Fibroblast of lung (primary cell): ENCODE measurements around the gene ZP1. TPM values are rescaled to one million over a fixed set of nuclear protein-coding genes. Genes with fewer than 3 reads are reported as not detected.

ENCODE experiments used
- DNase-seq, 2 donors: peaks; one replicate each; pipeline versions ENCODE4 v3.0.0 to v3.0.0-alpha.2; 2010; ENCODE audit warnings: low read depth in 2 of 2
- H2AFZ ChIP-seq: 2 replicates; pipeline ENCODE4 v1.5.1; 2012; ENCODE audit warnings: low read length, control low read depth, inconsistent platforms
- H3K27ac ChIP-seq: 2 replicates; pipeline ENCODE4 v1.5.1; 2011; ENCODE audit warnings: low read length, control low read depth; ENCODE audit not compliant: insufficient read depth
- H3K27me3 ChIP-seq: 2 replicates; pipeline ENCODE4 v1.5.1; 2011; ENCODE audit warnings: mild to moderate bottlenecking, low read length; ENCODE audit not compliant: control insufficient read depth, insufficient read depth
- H3K36me3 ChIP-seq: 2 replicates; pipeline ENCODE4 v1.5.1; 2011; ENCODE audit warnings: low read length; ENCODE audit not compliant: control insufficient read depth, insufficient read depth
- H3K4me1 ChIP-seq: 2 replicates; pipeline ENCODE4 v1.5.1; 2011; ENCODE audit warnings: low read length; ENCODE audit not compliant: control insufficient read depth, insufficient read depth; ENCODE audit errors: extremely low read depth
- H3K4me2 ChIP-seq: 2 replicates; pipeline ENCODE4 v1.5.1; 2011; ENCODE audit warnings: low read length, control low read depth; ENCODE audit not compliant: insufficient read depth; ENCODE audit errors: extremely low read depth
- H3K4me3 ChIP-seq, 4 experiments: fragments of 200-600 bp in 1 of 4; sonication (generic) in 1 of 4; replicated peaks in 1 of 4; 2 replicates each; pipeline ENCODE4 v1.5.1; 2011 to 2016; ENCODE audit warnings: low read length in 4 of 4, low read depth in 3 of 4, mild to moderate bottlenecking in 3 of 4, control low read depth in 2 of 4, inconsistent platforms in 1 of 4, mixed read lengths in 1 of 4; ENCODE audit not compliant: insufficient read depth in 1 of 4; ENCODE audit errors: control extremely low read depth in 1 of 4
- H3K79me2 ChIP-seq: 2 replicates; pipeline ENCODE4 v1.5.1; 2012; ENCODE audit warnings: mild to moderate bottlenecking, low read length, inconsistent platforms; ENCODE audit not compliant: control insufficient read depth, insufficient read depth
- H3K9ac ChIP-seq: 2 replicates; pipeline ENCODE4 v1.5.1; 2011; ENCODE audit warnings: mild to moderate bottlenecking, low read length, control low read depth; ENCODE audit not compliant: insufficient read depth
- H3K9me3 ChIP-seq: 2 replicates; pipeline ENCODE4 v1.5.1; 2012; ENCODE audit warnings: low read depth, low read length; ENCODE audit not compliant: control insufficient read depth, insufficient read depth
- H4K20me1 ChIP-seq: 2 replicates; pipeline ENCODE4 v1.5.1; 2011; ENCODE audit warnings: low read length; ENCODE audit not compliant: control insufficient read depth, insufficient read depth; ENCODE audit errors: extremely low read depth
- CTCF ChIP-seq, 2 donors: IDR thresholded peaks in 1 of 2; conservative IDR thresholded peaks in 1 of 2; 1 replicate in 1 of 2; 2 replicates in 1 of 2; pipeline ENCODE4 v1.5.1; 2011 to 2012; ENCODE audit warnings: low read length in 2 of 2, control low read depth in 1 of 2, inconsistent platforms in 1 of 2, low read depth in 1 of 2, mild to moderate bottlenecking in 1 of 2
- EZH2 ChIP-seq: IDR thresholded peaks from 2 replicates; pipeline ENCODE4 v1.5.1; 2012; ENCODE audit warnings: low read length, control low read depth, mild to moderate bottlenecking; ENCODE audit errors: missing control alignments
- polyA plus RNA-seq, 2 donors: library from polyadenylated mRNA; depleted of rRNA in 1 of 2; stranded (reverse) in 1 of 2; unstranded in 1 of 2; fragments of >200 nt; gene quantifications; 2 replicates each; pipeline ENCODE4 v1.2.1, GENCODE V29; 2011 to 2012; ENCODE audit warnings: missing spikeins in 1 of 2
- total RNA-seq: library from RNA; depleted of rRNA; stranded (reverse); fragments of >200 nt; gene quantifications from 2 replicates; pipeline ENCODE4 v1.2.1, GENCODE V29; 2014

The ZP1 gene
- total and polyA plus RNA-seq, 2 donors (not counting 1 experiment from before 2014, with no cell fraction given): 0.62 TPM; not detected in 1

- H3K4me1 ChIP-seq: peaks cover 18% of the 10 kb centered on the region
- H3K9ac ChIP-seq: no peak overlapping the region
- no peaks in the 10 kb centered on the region for H4K20me1 ChIP-seq
- no peaks in the 10 kb centered on the region for H3K9me3 ChIP-seq
- H3K36me3 ChIP-seq: no peaks in the 10 kb centered on the region
- H3K4me3 ChIP-seq: no peak overlapping the region
- peak; percentile 94 to 95 for DNase-seq
- H3K4me2 ChIP-seq: peak overlapping the region; percentile 82
- H3K79me2 ChIP-seq: peaks cover 36% of the 10 kb centered on the region
- H3K27me3 ChIP-seq: no peaks in the 10 kb centered on the region
- H3K27ac ChIP-seq: peak overlapping the region; percentile 83
- TF ChIP-seq CTCF (conservative IDR thresholded peaks at IDR 0.05 in 1 of 2, IDR thresholded peaks at IDR 0.05 in 1 of 2; ENCODE audit: low read depth in 1 of 2, low read length in 2 of 2): peak in 1 of 2 donors; percentile 2
- TF ChIP-seq EZH2: no peak
- no peak overlapping the region for H2AFZ ChIP-seq
Measured at GRCh38 chr11:60840470-60841430, 26.6 kb upstream of the ZP1 start.

GRCh38 chr11:60841797-60842667 lies 25.3 kb upstream of the ZP1 start, which contains the start of gene CCDC86:
TSS of gene CCDC86 (plus strand) at chr11:60842113. CDS start at chr11:60842125, 12 bp downstream.
- no peaks in the 10 kb centered on the region for H4K20me1 ChIP-seq
- peaks cover 40% of the 10 kb centered on the region for H3K79me2 ChIP-seq
- TF ChIP-seq EZH2 (no peak), CTCF (conservative IDR thresholded peaks at IDR 0.05 in 1 of 2, IDR thresholded peaks at IDR 0.05 in 1 of 2; ENCODE audit: low read depth in 1 of 2, low read length in 2 of 2) (no peak)

More at GRCh38 chr11:60841797-60842667, 25.3 kb upstream of the ZP1 start, which contains the start of gene CCDC86:
- Histone ChIP-seq H3K27ac (peak within 1 kb of the TSS; percentile 83), H3K36me3 (no peaks in the 10 kb centered on the region), H3K4me3 (peak within 1 kb of the TSS; percentile 72 to 96 (median 82)), H3K27me3 (no peaks in the 10 kb centered on the region), H2AFZ (peak within 1 kb of the TSS; percentile 52), H3K4me1 (peaks cover 18% of the 10 kb centered on the region), H3K4me2 (peak within 1 kb of the TSS; percentile 87), H3K9ac (peak within 1 kb of the TSS; percentile 83), H3K9me3 (no peaks in the 10 kb centered on the region)
- DNase-seq: peak; percentile 89 to 97
